Stimulated activated CD8-positive, alpha-beta memory T cell treated with anti-CD3 and anti-CD28 coated beads, Interleukin-2, amount 100 ng/mL, for 1 hour (primary cell): Measurements from ENCODE around the gene CHST4.
"Not testable (repeated sequence)": the region's sequence is repeated elsewhere in the genome, so short reads cannot be mapped to it uniquely, and the experiment has no call there.

Source experiments
- DNase-seq, 2 donors: peaks; one replicate each; pipeline ENCODE4 v3.0.0-alpha.2; 2020; ENCODE audit warnings: low read depth in 2 of 2

CHST4 gene

DNA sequence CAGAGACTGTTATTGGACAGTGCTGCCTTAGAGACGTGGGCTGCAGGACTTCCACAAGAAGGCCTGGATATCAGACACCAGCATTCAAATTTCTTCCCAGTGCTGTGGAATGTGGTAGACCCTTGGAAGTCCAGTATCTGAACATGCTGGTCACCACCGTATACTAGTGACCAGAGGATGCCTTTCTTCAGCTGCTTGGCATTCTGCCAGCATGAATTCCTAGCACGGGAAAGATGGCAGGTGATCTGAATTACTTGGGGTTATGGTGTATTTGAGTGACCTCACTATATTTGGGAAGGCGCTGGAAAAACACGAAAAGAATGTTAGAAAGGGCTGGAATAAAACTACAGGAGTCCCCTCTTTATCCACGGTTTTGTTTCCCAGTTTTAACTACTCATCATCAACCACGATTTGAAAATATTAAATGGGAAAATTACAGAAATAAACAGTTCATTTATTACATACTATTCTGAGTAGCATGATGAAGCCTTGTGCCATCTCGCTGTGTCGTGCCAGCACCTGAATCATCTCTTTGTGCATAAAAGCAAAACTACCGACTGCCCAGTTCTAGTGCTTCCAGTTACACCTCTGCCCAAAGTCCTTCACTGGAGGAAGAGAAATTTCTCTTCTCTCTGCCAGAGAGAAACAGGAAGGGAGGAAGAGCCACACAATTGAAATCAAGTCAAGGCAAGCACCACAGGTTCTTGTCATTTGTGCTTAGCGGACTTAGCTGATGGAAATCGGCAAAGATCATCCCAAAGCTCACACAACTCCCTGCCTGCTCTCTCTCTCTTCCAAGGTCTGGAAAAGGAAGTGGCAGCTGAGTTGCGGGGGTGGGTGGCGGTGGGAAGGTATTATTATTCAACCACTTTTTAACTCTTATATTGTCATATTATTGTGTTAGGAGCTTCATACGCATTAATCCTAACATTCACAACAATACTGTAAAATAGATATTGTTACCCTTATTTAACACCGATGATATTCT is 1.4 kb upstream of the CHST4 start:
- no peak for DNase-seq

DNA sequence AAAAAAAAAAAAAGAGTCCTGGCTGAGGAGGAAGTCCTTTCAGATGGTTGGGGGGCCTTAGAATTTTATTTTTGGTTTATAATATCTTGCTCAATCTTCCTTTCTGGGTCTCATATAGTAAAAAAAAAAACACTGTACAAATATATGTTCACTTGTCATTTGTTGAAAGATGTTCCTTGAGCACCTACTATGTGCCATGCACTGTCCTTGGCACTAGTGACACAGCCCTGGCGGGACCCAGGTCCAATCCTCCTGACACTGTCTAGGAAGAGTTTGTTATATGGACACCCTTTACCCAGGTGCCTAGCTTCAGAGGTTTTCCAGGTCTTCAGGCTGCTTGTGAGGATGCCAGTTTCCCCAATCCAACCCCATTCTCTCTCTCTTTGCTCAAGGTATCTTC is 2.0 kb downstream of the CHST4 start:
- DNase-seq, result no peak

DNA sequence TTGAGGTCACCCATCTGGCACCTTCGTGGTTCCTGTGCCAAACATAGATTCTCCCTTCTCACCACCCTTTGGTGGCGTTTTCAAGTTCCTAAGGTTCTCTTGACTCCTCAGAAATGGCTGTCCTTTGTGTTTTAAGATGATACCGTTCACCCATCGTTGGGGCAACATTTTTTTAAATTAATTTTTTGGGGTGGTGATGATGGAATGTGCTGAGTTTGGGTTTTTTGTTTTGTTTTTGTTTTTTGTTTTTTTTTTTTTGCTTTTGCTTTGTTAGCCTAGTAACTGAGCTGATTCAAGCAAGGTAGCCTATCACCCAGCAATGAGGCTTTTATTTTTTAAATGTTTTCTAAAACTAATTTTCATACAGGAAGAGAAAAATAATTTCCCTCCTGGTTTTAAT is 2.6 kb downstream of the CHST4 start:
- no peak for DNase-seq

DNA sequence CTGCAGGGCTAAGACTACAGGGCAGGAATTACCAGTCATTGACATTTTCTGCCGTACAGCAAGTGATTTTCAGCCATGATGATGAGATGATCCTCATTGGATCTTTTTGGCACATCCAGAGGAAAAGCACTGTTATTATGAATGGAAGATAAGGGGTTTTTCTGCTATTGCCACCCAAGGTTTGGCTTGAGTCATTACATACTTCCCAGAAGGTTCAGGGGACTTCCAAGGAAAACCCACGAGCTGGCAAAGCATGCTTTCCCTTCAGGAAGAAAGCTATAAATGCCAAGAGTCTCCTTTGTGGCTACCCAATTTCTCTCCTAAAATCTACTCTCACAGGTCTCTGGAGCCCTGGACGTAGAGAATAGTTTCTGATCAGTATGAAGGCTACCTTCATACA is 6.1 kb downstream of the CHST4 start:
- no peak for DNase-seq

DNA sequence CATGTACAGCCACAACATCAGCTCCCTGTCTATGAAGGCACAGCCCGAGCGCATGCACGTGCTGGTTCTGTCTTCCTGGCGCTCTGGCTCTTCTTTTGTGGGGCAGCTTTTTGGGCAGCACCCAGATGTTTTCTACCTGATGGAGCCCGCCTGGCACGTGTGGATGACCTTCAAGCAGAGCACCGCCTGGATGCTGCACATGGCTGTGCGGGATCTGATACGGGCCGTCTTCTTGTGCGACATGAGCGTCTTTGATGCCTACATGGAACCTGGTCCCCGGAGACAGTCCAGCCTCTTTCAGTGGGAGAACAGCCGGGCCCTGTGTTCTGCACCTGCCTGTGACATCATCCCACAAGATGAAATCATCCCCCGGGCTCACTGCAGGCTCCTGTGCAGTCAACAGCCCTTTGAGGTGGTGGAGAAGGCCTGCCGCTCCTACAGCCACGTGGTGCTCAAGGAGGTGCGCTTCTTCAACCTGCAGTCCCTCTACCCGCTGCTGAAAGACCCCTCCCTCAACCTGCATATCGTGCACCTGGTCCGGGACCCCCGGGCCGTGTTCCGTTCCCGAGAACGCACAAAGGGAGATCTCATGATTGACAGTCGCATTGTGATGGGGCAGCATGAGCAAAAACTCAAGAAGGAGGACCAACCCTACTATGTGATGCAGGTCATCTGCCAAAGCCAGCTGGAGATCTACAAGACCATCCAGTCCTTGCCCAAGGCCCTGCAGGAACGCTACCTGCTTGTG is 10.7 kb downstream of the CHST4 start:
- no peak for DNase-seq

DNA sequence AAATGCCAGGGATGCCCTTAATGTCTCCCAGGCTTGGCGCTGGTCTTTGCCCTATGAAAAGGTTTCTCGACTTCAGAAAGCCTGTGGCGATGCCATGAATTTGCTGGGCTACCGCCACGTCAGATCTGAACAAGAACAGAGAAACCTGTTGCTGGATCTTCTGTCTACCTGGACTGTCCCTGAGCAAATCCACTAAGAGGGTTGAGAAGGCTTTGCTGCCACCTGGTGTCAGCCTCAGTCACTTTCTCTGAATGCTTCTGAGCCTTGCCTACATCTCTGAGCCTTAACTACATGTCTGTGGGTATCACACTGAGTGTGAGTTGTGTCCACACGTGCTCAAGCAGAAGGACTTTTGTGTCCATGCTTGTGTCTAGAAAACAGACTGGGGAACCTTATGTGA is 11.4 kb downstream of the CHST4 start:
- no peak for DNase-seq

DNA sequence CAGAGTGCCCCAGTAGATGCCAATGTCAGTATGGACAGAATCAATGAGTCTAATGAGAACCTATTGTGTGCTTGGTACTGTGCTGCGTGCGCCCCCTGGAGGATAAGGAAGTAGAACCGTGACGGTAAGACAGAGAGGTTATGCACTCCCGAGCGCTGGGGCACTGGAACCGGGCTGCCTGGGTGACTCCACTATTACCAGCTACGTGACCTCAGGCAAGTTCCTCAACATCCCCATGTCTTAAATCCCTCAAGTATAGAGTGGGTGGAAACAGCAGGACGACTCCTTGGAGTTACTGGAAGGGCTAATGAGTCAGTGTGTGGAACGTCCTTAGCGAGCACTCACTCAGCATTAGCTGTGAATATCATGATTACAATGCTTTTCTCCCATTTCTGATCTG is 16.2 kb downstream of the CHST4 start:
- no peak for DNase-seq

DNA sequence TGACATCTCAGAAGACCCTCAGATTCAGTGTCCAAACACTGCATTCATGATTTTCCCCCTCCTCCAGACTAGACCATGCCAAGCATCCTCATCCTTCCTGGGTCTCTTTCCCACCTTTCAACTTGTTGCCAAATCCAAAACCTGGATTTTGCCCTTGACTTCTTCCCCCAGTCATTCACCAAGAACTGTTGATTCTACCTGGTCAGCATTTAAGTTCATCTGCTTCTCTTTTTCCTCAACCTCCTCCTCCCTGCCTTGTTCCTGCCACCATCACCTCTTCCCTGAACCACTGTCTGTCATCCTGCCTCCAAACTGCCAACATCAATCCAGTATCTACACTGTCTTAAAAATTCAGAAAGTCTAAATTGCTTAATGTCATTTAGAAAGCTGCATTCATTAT is 20.9 kb downstream of the CHST4 start:
- DNase-seq, result no peak

DNA sequence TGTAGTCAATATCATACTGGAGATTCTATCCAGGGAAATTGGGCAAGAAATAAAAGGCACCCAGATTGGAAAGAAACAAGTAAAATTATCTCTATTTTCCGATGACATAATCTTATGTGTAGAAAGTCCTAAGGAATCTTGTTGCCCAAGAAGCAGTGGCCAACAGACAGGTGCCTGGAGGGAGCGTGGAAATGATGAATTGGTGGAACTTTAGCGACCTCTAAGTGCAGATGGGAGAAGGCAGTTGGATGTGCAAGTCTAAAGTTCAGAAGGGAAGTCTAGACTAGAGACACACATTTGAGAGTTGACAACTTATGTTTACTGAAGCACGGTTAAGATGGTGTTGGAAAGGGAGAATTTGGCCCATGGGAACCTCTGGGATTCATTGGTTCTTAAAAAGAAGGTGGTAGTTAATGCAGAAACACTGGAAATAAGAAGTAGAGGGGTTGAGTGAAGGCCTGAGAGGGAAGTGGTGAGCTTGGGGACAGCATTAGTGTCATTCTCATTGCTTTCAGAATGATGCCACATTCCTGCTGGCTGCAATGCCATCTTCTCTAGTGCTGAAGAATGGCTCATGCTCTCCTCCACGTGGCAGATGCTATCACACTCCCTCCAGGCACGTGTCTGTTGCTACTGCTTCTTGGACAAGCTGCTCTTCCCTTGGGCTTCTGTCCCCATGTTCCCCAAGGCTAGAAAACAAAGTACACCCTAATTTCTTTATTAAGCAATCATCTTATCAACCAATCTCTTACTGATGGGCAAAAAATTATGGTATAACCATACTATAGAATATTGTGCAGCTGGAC is 26.7 kb downstream of the CHST4 start:
- no peak for DNase-seq

DNA sequence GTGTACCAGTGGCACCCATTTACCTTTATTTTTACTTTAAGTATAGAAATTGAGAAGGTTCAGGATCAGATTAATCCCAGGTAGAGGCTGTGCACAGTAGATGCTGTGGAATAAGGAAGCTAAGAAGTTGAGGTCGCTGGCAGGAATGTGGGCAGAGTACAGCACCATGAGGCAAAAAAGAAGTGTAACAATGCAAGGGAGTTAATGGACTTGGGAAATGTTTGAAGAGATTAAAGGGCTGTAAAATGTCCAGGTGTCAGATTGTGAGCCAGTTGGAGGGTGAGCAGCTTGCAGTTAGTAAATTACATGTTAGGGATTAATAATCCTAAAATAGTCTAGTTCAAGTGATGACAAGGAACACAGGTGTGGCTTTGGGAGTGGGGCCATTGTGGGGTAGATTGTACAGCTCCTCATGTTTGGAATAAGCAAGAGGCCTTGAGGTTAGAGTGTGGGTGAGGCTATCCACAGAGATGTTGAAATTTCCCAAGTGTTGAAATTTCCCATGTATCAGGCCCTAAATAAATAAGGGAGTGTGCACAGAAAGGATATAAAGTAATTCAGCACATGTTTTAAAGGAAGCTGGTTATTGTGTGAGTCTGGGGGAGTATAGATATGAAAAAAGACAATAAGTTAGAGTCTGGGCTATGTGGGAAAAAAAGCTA is 29.1 kb downstream of the CHST4 start:
- DNase-seq, result no peak

DNA sequence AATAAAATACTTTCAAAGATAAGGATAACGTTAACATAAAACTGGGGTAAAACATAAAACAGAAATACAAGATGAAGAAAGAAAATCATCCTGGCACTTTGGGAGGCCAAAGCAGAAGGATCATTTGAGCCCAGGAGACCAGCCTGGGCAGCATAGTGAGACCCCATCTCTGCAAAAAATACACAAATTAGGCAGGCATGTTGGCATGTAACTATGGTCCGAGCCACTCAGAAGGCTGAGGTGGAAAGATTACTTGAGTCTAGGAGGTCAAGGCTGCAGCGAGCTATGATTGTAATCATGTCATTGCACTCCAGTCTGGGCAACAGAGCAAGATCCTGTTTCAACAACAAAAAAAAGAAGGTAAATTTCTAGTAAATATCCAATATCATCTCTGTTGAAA is 31.1 kb downstream of the CHST4 start:
- DNase-seq, result no peak

DNA sequence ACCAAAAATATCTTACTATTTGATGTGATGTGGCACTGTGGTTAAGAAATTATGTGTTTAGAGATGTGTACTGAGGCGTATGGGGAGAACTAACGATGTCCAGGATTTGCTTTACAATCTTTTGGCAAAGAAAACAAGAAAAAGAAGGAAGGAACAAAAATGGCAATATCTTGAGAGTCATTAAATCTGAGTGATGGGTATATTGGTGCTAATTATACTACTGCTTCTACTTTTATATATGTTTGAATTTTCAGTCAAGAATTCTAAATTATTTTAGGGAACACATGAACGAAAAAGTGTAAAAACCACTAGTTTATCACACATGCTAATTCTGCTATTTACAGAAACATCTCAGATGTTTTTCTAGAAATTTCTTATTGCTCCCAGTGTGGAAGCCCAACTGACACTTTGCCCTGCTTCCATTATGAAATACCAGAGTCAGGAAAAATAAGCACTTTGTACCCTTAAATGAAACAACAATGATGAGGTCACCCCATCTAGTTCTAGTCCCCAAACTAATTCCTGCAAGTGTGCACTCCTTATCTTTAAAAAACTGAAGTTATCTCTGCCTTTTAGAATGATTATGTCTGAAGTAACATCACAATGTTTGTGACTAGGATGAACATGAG is 31.8 kb downstream of the CHST4 start:
- DNase-seq, result no peak

DNA sequence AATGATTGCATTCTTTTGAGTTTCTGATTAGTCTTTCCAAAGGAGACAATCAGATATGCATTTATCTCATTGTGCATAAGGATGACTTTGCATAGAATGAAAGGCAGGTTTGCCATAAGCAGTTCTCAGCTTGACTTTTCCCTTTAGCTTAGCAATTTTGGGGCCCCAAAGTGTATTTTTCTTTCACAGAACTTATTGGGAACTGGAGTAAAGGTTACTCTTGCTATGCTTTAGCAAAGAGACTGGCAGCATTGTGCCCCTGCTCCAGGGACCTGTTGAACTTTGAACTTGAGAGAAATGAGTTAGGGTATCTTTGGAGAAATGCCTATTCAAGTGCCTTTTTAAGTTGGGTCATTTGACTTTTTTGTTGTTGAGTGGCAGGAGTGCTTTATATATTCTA is 33.6 kb downstream of the CHST4 start:
- no peak for DNase-seq

DNA sequence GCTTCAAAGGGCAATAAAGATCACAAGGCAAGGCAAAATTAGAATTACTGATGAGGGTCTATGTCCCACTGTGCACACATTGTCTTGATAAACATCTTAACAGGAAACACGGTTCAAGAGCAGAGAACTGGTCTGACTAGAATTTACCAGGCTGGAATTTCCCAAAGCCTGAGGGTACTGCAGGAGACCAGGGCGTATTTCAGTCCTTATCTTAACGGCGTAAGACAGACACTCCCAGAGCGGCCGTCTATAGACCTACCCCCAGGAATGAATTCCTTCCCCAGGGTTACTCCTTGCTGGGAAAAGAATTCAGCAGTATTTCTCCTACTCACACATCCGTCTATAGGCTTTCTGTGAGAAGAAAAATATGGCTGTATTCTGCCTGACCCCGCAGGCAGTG is 35.7 kb downstream of the CHST4 start:
- not testable (repeated sequence) for DNase-seq

DNA sequence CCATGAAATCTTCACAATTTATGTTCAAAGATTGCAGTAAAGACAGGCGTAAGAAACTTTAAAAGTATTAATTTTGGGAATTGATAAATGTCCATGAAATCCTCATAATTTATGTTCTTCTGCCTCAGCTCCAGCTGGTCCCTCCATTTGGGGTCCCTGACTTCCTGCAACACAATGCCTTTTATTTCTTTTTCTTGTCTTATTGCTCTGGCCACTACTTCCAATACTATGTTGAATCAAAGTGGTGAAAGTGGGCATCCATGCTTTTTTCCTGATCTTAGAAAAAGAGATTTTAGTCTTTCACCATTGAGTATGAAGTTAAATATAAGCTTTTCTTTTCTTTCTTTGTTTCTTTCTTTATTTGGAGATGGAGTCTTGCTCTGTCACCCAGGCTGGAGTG is 36.3 kb downstream of the CHST4 start:
- no peak for DNase-seq

DNA sequence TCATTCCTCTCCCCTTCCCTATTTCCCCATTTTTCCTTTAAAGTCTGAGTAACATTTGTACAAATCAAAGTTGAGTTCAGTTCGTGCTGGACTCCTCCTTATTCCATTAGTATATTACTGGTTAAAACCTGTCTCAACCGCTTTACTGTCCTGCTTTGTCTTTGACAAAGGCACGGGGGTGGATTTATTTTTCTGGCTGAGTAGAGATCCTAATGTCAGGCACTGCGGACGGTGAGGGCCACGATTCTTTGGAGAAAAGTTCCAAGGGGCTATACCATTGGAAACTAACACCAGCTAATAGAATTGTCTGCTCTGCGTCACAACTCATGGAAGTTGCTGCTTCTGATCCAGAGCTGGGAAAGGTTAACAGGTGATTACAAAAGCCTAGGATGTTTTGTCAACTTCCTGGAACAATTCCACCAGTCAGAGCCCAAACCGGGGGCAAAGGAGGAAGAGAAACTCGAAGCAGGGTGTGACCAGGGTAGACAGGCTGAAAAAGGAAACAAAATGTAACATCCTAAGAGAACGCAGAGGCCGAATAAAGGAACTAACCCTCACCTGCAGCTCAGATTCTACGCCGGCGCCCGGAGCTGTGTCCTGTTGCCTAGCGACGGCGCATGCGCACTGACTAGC is 38.2 kb downstream of the CHST4 start:
- DNase-seq, result no peak

DNA sequence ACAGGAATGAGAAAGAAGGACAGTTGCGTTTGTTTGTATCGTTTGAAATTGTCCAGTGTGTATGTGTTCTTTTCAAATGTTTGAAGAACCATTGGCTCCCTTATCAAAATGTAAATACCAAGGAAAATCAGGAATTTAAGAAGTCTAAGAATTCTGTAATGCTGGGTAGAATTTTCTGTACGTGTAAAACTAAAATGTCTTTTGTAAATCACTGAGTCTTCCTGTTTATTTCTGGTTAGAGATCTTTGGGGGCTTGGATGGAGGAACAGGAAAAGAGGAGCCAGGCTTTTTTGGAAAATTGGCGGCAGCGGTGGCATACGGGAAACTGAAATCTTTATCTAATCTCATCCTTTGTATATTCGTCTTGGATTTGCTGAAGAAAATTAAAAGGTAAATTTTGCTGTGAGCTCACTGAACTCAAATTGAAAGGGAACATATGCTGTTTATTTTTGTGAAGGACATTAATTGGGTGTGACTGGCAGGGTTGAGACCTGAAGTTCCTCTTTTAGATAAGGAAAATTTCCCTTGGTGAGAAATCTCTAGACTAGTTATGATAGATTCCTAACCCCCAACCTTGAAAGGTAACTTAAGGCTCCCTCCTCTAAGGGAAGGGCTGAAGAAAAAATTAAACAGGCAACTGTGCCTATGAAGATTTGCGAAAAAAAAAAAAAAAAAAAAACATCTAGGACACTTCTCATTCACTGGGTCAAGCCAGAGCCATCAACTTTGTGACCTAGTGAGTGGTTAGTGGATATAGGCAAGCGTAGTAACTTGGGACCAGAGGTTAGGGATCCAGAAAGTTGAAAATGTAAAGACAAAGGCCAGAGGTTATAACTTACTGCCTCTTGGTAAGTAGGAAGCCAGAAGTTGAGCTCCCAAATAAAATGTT is 39.8 kb downstream of the CHST4 start:
- no peak for DNase-seq

DNA sequence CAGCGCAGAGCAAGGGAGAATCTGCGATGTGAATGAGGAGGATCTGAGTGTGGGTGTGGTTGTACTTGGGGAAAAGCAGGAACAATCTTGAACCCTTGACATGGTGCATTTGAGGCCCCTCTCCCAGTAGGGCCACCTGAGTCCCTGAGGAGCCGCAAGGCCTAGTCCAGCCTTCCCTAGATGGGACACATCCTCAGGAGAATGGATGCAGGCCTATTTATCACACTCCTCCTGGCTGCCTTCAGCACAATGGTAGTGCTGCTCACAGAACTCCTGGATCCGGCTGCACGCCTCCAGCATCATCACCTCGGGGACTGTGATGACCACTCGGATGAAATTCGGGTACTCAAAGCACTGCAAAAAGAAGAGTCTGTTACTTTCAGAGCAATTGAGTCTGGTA is 41.7 kb downstream of the CHST4 start:
- no peak for DNase-seq

DNA sequence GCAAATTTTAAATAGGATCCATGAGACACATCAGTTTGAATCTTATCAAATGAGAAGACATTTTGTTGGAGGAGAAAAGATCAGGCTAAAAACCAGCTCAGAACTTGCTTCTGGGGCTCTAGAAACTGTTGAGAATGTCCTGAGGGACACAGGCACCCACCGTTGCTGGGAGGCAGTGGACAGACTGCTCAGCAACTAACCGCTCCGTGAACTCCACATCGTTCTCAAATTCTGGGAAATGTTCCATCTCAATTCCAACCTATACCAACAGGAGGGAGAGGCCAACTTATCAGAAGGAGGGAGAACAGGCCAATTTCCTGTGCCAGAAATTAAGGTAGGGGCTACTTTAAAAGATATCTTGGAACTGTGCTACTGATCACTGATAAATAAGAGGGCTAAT is 42.3 kb downstream of the CHST4 start:
- DNase-seq, result no peak

DNA sequence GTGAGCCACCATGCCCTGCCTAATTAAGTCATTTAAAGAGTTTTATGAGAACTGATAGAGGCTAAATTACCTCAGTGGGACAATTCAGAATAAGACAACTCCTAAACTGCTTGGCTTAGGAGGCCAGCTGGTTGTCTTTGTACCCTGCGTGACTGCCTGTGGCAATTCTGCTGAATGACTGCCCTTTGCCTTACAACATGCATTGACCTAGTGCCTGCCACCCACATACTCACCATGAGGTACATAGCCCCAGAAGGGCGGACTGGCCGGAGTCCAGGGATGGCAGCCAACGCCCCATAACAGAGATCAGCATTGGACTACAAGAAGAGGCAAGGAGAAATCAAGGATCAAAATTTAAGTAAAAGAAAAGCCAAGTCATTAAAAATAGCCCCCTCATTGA is 43.4 kb downstream of the CHST4 start:
- DNase-seq, result no peak
